Measurements from ENCODE around the gene SUPT6H. TPM values are rescaled to one million over a fixed set of nuclear protein-coding genes. Genes with fewer than 3 reads are reported as not detected.

The SUPT6H gene
- total RNA-seq, result 10 to 100 TPM; 47.8 to 97.7 (median 60.7) TPM
- long read RNA-seq, donor 1, full-length matches to known transcripts, result 12 of 44 reads
- long read RNA-seq, donor 1, partial matches to known transcripts, result 25 of 44 reads
- long read RNA-seq, donor 1, other reads (novel, unspliced or antisense), result 7 of 44 reads
- long read RNA-seq, donor 2, partial matches to known transcripts, result 6 of 7 reads
- long read RNA-seq, donor 2, other reads (novel, unspliced or antisense), result 1 of 7 reads

GRCh38 chr17:28661635-28662526 is at the start of gene SUPT6H, which contains the start of gene SDF2:
Gene SUPT6H (plus strand): TSS chr17:28662205. CDS start chr17:28673402, 11,197 bp downstream.
Gene SDF2 (minus strand): TSS chr17:28661906. CDS start chr17:28661876, 30 bp downstream.
- peak; percentile 97 for ATAC-seq
- intact Hi-C loops (cut with DNase I, micrococcal nuclease), result no loop called here
- DNase-seq, result peak; percentile 90 to 94 (median 91)
- no peak for TF ChIP-seq CTCF (IDR thresholded peaks at IDR 0.05)
- no peaks in the 10 kb centered on the region for H3K9me3 ChIP-seq
- peak within 1 kb of the TSS; percentile 85 for H3K4me3 ChIP-seq
- peaks cover 4% of the 10 kb centered on the region for H3K36me3 ChIP-seq (ENCODE audit: low read depth)
- peaks cover 32% of the 10 kb centered on the region for H3K4me1 ChIP-seq (ENCODE audit: low read depth)

GRCh38 chr17:28612531-28612930 is 49.5 kb upstream of the SUPT6H start:
- no peak for TF ChIP-seq CTCF (IDR thresholded peaks at IDR 0.05)
- Histone ChIP-seq H3K36me3 (ENCODE audit: low read depth) (peaks cover 18% of the 10 kb centered on the region), H3K4me1 (ENCODE audit: low read depth) (no peaks in the 10 kb centered on the region), H3K9me3 (no peaks in the 10 kb centered on the region), H3K4me3 (no peak overlapping the region)
- intact Hi-C loops (cut with DNase I, micrococcal nuclease), result no loop called here
- DNase-seq, result no peak
- ATAC-seq, result no peak

- intact Hi-C loops (cut with DNase I, micrococcal nuclease), result no loop called here
These were observed 48.8 kb upstream of the SUPT6H start for GRCh38 chr17:28612936-28613872.

GRCh38 chr17:28613931-28614381 is 48.0 kb upstream of the SUPT6H start, which contains the start of gene RSKR:
Gene RSKR (minus strand): TSS chr17:28614185. CDS start chr17:28614161, 24 bp downstream.
- peaks cover 18% of the 10 kb centered on the region for H3K36me3 ChIP-seq (ENCODE audit: low read depth)

More at GRCh38 chr17:28612936-28613872, 48.8 kb upstream of the SUPT6H start:
- Histone ChIP-seq H3K9me3 (no peaks in the 10 kb centered on the region), H3K36me3 (ENCODE audit: low read depth) (peaks cover 18% of the 10 kb centered on the region), H3K4me1 (ENCODE audit: low read depth) (no peaks in the 10 kb centered on the region), H3K4me3 (no peak overlapping the region)
- DNase-seq (peak in 1 of 3 donors; percentile 59), ATAC-seq (peak; percentile 53)
- TF ChIP-seq CTCF (IDR thresholded peaks at IDR 0.05), result peak; percentile 38

More at GRCh38 chr17:28613931-28614381, 48.0 kb upstream of the SUPT6H start, which contains the start of gene RSKR:
- DNase-seq (no peak), ATAC-seq (no peak)
- intact Hi-C loops (cut with DNase I, micrococcal nuclease), result no loop called here
- no peaks in the 10 kb centered on the region for H3K9me3 ChIP-seq
- H3K4me1 ChIP-seq (ENCODE audit: low read depth), result no peaks in the 10 kb centered on the region
- TF ChIP-seq CTCF (IDR thresholded peaks at IDR 0.05), result no peak
- H3K4me3 ChIP-seq, result no peak within 1 kb of the TSS
